Right lobe of liver (tissue), 6 donors: ENCODE measurements around the gene LIG4. TPM values are rescaled to one million over a fixed set of nuclear protein-coding genes. Genes with fewer than 3 reads are reported as not detected.
"Not testable (repeated sequence)": the region's sequence is repeated elsewhere in the genome, so short reads cannot be mapped to it uniquely, and the experiment has no call there.

ENCODE experiments used
- ATAC-seq, 4 donors: fragments of 200-7000 bp; cut with Tn5 transposase; one replicate each; pipeline ENCODE4 v1.9.1; 2020; ENCODE audit warnings: mild to moderate bottlenecking in 4 of 4, moderate library complexity in 4 of 4
- DNase-seq, 3 donors: peaks; one replicate each; pipeline ENCODE4 v3.0.0-alpha.2; 2020
- H3K27ac ChIP-seq, 3 donors: fragments of 200-600 bp; one replicate each; pipeline ENCODE4 v1.8.0; 2022
- H3K27me3 ChIP-seq, 2 donors: fragments of 200-600 bp; one replicate each; pipeline ENCODE4 v1.8.0; 2022
- H3K36me3 ChIP-seq, 4 donors: fragments of 200-600 bp; sonication (generic) in 1 of 4; one replicate each; pipeline versions ENCODE4 v1.5.1 to v1.8.0; 2017 to 2022; ENCODE audit warnings: control low read depth in 1 of 4
- H3K4me1 ChIP-seq, 4 donors: fragments of 200-600 bp; sonication (generic) in 1 of 4; one replicate each; pipeline versions ENCODE4 v1.5.1 to v1.8.0; 2017 to 2022; ENCODE audit warnings: control low read depth in 1 of 4
- H3K4me3 ChIP-seq, 3 donors: fragments of 200-600 bp; one replicate each; pipeline ENCODE4 v1.8.0; 2022
- H3K9me3 ChIP-seq, 4 donors: fragments of 200-600 bp; sonication (generic) in 1 of 4; one replicate each; pipeline versions ENCODE4 v1.5.1 to v1.8.0; 2017 to 2022; ENCODE audit warnings: control low read depth in 1 of 4
- CTCF ChIP-seq, 4 donors: fragments of 200-600 bp in 3 of 4; fragments of 450-650 bp in 1 of 4; IDR thresholded peaks; one replicate each; pipeline versions ENCODE4 v1.5.1 to v1.8.0; 2016 to 2022; ENCODE audit warnings: antibody characterized with exemption in 4 of 4, mild to moderate bottlenecking in 2 of 4
- POLR2A ChIP-seq: fragments of 450-650 bp; IDR thresholded peaks from one replicate; pipeline ENCODE4 v1.6.1; 2017; ENCODE audit warnings: antibody characterized with exemption, mild to moderate bottlenecking
- WGBS: methylation state at CpG from one replicate; pipeline ENCODE4 v1.1.6; 2018; ENCODE audit warnings: low coverage, low lambda C conversion rate; ENCODE audit not compliant: insufficient coverage; ENCODE audit errors: missing lambda C conversion rate; 5-methylcytosine and 5-hydroxymethylcytosine counted together
- intact Hi-C, 2 donors: fragments of 100-400 bp; cut with DNase I; formaldehyde crosslinking; loops; one replicate each; pipeline versions ENCODE4 v1.11.2 to v1.14.1; 2022
- total RNA-seq, 6 experiments: library from RNA; depleted of rRNA in 2 of 6; stranded (reverse); fragments of >200 nt in 2 of 6; fragmentation: NEBNext Ultra II Directional in 3 of 6; extraction: Animal tissue kit (Norgen Biotek cat#: 25700) in 3 of 6; gene quantifications; one replicate each; pipeline versions ENCODE4 v1.1.0 to v1.2.4, GENCODE V29; 2016 to 2023
- donor health status: DM: no; HTN: yes; CAD: no.
- donor health status: DM: no; HTN: no; CAD: no.
- donor health status: DM: no; HTN: no; CAD: no.
- donor health status: DM: no; HTN: yes; CAD: no.
- donor health status: DM: no; HTN: yes; CAD: no.

LIG4 gene
- total RNA-seq, 6 experiments from 2014 or later = 6.2 to 10.0 (median 7.1) TPM

GRCh38 chr13:108223687-108224503 lies 8.6 kb upstream of the LIG4 start:
- H3K9me3 ChIP-seq = no peaks in the 10 kb centered on the region
- H3K27me3 ChIP-seq = no peaks in the 10 kb centered on the region
- WGBS = 68% methylated on average over 6 of the region's 7 CpGs
- H3K4me1 ChIP-seq = peaks cover 0 to 23% (median 8%) of the 10 kb centered on the region in 4 donors
- H3K36me3 ChIP-seq = no peaks in the 10 kb centered on the region
- H3K27ac ChIP-seq = no peak overlapping the region
- no peak for TF ChIP-seq POLR2A
- TF ChIP-seq CTCF (IDR thresholded peaks at IDR 0.05) = no peak
- DNase-seq (no peak), ATAC-seq (no peak)
- intact Hi-C loops = no loop called here
- H3K4me3 ChIP-seq = no peak overlapping the region

GRCh38 chr13:108220041-108220440 lies 4.7 kb upstream of the LIG4 start:
- intact Hi-C loops = no loop called here
- H3K9me3 ChIP-seq = no peaks in the 10 kb centered on the region

GRCh38 chr13:108218044-108218974 lies 3.0 kb upstream of the LIG4 start, which contains the start of gene ABHD13:
TSS of gene ABHD13 (plus strand) at chr13:108218392. CDS start at chr13:108229219, 10,827 bp downstream.
- intact Hi-C loops = no loop called here
- ATAC-seq (peak; percentile 83 to 91 (median 86)), DNase-seq (peak; percentile 89 to 92 (median 90))
- no peaks in the 10 kb centered on the region for H3K9me3 ChIP-seq
- H3K36me3 ChIP-seq = peaks cover 0 to under 1% (median 0%) of the 10 kb centered on the region in 4 donors
- no peaks in the 10 kb centered on the region for H3K27me3 ChIP-seq
- WGBS = under 1% methylated on average over 32 of the region's 93 CpGs
- H3K4me1 ChIP-seq = peaks cover 0 to 37% (median 11%) of the 10 kb centered on the region in 4 donors
- TF ChIP-seq POLR2A (peak; percentile 80), CTCF (IDR thresholded peaks at IDR 0.05) (no peak)
- peak within 1 kb of the TSS; percentile 89 to 91 (median 89) for H3K27ac ChIP-seq
- H3K4me3 ChIP-seq = peak within 1 kb of the TSS; percentile 86 to 98 (median 88)

More at GRCh38 chr13:108220041-108220440, 4.7 kb upstream of the LIG4 start:
- DNase-seq (no peak), ATAC-seq (no peak)
- Histone ChIP-seq H3K27me3 (no peaks in the 10 kb centered on the region), H3K27ac (no peak overlapping the region), H3K4me1 (peaks cover 0 to 37% (median 11%) of the 10 kb centered on the region in 4 donors), H3K4me3 (no peak overlapping the region), H3K36me3 (no peaks in the 10 kb centered on the region)
- TF ChIP-seq CTCF (IDR thresholded peaks at IDR 0.05) (peak in 1 of 4 donors; percentile 17), POLR2A (no peak)
- 14% methylated on average over 1 of the region's 1 CpG for whole genome bisulfite sequencing

- H3K9me3 ChIP-seq, intact Hi-C loops, H3K36me3 ChIP-seq, H3K27me3 ChIP-seq: not testable (repeated sequence)
- peak in 1 of 3 donors; percentile 45 for DNase-seq
- Histone ChIP-seq H3K4me1 (peaks cover 0 to 37% (median 11%) of the 10 kb centered on the region in 4 donors), H3K27ac (peak overlapping the region; percentile 89 to 91 (median 89)), H3K4me3 (peak overlapping the region; percentile 86 to 98 (median 88))
- WGBS = 66% methylated on average over 24 of the region's 27 CpGs
- ATAC-seq = peak in 3 of 4 donors; percentile 1 to 12 (median 1)
Measured at GRCh38 chr13:108217307-108218043, 2.1 kb upstream of the LIG4 start.
